GM21717 (cell line): ENCODE data around the gene ZBTB43.
"Not testable (repeated sequence)": the region's sequence is repeated elsewhere in the genome, so short reads cannot be mapped to it uniquely, and the experiment has no call there.

Experiments
- ATAC-seq: cut with Tn5 transposase; IDR thresholded peaks from one replicate; pipeline ENCODE4 v1.9.1; 2021; ENCODE audit warnings: mild to moderate bottlenecking, moderate library complexity; ENCODE audit not compliant: unreplicated experiment

ZBTB43 gene, protein sequence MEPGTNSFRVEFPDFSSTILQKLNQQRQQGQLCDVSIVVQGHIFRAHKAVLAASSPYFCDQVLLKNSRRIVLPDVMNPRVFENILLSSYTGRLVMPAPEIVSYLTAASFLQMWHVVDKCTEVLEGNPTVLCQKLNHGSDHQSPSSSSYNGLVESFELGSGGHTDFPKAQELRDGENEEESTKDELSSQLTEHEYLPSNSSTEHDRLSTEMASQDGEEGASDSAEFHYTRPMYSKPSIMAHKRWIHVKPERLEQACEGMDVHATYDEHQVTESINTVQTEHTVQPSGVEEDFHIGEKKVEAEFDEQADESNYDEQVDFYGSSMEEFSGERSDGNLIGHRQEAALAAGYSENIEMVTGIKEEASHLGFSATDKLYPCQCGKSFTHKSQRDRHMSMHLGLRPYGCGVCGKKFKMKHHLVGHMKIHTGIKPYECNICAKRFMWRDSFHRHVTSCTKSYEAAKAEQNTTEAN

DNA sequence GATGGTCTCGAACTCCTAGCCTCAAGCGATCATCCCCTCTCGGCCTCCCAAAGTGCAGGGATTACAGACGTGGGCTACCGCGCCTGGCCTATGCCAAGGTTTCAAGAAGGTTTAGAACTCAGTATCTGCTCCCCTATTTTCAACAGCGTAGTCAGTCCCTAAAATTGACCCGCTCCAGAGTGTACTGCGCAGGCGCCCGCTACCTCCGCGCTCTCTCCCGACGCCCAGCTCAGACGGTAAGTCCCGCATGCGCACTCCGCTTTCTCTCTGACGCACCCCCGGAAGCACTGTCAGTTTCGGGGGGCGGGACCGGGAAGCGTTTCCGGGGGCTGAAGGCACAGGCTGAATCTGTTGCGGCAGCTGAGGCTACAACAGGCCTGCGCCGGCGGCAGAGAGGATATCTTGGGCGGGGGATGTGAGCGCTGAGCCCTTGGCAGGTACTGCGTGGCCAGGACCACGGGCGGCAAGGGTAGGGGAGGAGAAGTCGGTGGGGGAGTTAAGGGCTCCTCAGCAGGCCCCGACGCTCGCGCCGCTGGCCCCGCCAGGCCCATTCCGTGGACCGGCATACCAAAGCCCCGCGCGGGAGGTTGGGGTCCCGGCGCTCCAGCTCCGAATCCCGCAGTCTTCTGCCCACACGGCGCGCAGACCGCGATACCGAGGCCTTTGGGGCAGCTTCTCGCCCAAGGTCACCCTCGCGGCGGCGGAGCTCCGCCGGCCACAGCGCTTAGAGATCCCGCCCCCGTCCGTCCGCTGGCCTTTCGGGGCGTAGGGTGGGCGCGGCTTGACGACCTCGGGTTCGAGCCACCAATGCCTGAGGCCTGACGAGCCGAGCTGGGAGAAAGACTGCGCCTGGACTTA lies at the start of gene ZBTB43:
ZBTB43 (plus strand) TSS at position 345 of the 858 bp plus-strand sequence. CDS start 27,470 bp downstream, outside the sequence.
- peak; percentile 73 for ATAC-seq

DNA sequence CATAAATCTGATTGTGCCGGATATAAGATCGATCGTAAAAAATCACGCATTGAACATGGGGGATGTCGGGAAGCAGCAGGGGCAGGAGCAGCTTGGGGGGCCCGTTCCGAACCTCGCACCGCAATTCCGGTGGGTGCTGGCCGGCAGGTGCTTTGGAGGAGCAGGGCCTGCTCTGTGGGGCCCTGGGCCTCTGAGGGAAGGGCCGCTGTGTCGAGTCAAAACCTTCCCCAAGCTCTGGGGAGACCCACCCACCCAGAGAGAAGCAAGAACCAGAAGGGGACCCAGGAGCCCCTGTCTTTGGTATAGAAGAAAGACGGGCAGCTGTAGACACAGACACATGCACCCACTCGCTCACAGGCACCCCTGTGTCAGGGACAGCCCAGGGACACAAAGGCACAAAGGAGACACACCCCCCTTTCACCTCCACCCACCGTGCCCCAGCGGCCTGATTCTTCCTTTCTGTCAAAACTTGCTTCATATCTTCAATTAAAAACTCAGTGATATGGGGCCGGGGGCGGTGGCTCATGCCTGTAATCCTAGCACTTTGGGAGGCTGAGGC lies 49.4 kb upstream of the ZBTB43 start:
- no peak for ATAC-seq

DNA sequence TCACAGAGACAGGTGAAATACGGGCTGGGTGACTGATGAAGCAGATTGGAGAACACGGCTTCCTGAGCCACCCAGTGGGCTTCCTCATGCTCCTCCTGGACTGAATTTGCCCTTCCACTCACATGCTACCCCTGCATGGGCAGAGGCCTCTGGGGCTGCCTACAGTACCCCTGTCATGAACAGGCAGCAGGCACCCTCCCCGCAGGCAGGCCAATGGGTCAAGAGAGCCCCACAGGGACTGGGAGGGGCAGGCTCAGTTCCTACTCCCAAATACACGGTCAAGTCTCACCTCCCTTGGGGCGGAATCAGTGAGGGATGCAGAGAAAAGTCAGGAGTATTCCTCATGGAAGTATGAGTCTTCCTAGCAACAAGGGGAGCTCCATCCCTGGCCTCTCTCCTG lies 48.6 kb upstream of the ZBTB43 start:
- no peak for ATAC-seq

DNA sequence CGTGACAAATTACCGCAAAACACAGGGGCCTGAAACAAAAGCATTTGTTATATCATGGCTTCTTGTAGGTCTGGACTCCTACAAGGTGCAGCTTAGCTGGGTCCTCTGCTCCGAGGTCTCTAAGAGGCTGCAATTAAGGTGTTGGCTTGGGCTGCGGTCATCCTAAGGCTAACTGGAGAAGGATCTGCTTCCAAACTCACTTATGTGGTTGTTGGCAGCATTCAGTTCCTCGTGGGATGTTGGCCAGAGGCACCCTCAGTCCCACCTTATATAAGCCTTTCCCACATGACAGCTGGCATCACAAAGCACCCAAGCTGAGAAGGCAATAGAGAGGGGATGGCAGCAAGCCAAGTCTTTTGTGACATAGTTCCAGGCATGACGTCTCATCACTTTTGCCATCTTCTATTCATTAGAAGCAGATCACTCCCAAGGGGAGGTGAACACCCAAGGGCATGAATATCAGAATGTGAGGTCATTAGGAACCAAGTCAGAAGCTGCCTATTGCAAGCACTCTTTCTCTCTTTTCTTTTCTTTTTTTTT lies 47.9 kb upstream of the ZBTB43 start:
- ATAC-seq = no peak

DNA sequence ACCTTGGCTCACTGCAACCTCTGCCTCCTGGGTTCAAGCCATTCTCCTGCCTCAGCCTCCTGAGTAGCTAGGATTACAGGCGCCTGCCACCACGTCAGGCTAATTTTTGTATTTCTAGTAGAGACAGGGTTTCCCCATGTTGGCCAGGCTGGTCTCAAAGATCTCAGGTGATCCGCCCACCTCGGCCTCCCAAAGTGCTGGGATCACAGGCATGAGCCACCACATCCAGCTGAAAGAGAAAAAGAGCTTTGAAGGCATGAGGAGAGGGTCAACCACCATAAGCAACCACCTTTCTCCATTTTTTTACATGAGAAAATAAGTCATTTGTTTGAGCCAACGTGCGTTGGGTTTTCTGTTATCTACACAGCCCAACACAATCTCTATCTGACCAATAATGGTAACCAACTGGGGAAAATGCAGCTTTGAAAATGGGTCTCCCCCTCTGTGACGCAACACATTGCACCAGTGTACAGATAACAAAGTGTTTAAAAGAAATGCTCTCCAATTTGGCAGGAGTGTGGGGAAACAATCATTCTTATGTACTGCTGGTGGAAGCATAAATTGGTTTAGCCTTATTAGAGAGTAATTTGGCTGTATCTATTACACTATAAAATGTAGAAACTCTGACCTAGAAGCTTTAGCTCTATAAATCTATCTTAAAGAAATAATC lies 45.8 kb upstream of the ZBTB43 start:
- ATAC-seq = no peak

DNA sequence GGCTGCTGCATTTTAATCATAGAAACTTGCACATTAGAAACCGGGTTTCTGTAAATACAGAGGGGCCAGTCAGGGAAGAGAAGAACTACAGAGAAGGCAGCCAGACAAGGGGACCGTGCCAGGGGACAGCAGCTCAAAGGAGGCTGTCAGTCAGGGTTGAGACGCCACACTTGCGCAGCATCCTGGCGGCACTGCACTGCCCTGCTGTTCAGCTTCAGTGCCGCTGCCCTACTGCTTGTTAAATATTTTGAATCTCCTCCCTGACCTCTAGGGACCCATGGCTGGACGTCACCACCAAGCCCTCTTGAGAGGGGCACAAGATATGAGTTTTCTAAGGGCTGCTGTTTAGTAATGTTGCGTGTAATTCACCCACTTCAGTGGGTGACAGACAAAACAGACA lies 43.6 kb upstream of the ZBTB43 start:
- ATAC-seq = no peak

DNA sequence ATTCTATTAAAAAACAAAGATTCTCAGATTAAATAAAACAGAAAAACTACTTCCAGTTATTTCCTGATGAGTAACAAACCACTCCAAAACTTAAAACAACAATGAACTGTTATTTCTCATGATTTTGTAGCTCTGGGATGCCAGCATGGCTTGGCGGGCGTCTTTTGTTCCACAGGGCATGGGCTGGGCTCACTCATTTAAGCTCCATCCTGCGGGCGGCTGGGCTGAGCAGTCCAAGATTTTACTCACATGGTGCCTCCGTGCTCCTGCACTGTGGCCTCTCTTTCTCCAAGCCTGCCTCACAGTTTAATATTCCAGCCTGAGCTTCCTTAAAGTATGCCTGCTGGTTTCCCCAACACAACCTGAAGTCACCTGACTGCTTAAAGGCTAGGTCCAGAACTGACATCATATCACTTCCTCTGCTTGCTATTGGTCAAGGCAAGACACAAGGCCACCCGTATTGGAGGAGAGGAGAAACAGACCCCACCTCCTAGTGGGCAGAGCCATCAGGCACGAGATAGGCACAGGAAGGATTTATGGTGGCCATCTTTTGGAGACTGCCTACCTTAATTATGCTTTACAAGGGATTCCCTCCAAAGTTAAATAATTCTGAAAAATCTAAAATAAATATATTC lies 41.6 kb upstream of the ZBTB43 start:
- no peak for ATAC-seq

DNA sequence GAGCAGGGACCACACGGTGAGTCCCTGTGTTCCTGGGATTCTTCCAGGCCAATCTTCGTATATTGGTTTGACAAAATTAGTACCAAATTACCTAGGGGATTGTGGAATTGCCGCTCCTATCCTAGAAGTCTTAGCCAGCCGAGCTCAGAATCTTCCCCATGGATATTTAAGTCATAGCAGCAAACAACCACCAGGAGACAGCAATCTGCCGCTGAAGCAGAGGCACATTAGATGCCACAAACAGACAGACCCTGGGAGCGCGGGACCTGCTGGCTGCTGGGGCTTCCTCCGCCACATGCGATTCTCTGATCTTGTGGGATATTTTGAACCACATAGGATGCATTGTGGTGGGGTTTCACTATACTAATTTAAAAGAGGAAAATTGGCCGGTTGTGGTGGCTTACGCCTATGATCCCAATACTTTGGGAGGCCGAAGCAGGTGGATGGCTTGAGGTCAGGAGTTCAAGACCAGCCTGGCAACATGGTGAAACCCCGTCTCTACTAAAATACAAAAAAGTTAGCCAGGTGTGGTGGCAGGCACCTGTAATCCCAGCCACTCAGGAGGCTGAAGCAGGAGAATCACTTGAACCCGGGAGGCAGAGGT lies 31.7 kb upstream of the ZBTB43 start:
- no peak for ATAC-seq

DNA sequence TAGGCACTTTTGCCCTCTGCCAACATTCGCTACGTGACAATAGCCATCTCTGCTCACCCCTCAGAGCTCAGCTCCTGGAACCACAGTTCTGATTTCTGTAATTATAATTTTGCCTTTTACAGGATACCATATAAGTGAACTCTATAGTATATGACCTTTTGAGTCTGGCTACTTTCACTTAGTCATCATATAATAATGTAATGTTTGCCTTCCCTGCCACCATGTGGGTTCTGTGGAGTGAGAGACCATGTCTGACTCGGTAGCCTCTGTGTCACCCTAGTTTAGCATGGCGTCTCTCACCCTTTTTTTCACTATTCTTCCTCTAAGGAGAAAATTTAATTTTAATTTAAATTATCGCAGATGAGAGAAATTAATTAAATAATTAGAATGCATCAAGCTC lies 28.9 kb upstream of the ZBTB43 start:
- no peak for ATAC-seq

DNA sequence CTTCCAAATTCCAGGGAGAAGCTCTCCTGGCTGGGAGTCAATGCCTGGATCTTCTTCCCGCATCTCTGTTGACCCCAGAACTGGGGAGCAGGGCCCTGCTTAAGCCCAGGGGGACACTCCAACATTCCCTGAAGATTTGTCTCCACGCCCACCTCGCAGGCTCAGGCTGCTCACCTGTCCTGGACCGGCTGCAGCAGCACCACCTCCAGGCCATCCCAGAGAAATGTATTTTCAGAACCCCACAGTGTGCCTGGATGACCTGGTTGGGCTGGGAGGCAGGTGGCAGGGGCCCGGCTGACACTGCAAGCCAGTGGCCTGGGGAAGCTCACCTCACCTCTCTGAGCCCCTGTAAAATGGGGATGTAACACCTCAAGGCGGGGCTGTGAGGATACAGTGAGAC lies 27.1 kb upstream of the ZBTB43 start:
- no peak for ATAC-seq

DNA sequence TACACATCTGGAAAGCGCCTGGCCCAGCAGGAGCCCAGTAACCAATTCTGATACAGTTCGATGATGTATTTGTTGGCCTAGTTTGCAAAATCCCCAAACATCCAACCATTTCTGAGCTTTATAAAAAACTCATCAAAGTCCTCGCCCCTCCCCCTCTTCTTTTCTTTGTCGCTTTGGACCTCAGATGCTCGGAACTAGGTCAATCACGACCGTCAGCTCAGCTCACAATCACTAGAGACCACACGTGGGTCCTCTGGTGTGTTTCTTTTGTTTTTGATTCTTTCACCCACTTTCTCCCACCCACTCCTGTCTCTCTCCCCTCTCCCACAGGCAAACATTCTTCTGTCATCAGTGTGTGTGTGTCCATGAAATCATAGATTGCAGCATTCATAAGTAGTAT lies 26.7 kb upstream of the ZBTB43 start:
- ATAC-seq = no peak

DNA sequence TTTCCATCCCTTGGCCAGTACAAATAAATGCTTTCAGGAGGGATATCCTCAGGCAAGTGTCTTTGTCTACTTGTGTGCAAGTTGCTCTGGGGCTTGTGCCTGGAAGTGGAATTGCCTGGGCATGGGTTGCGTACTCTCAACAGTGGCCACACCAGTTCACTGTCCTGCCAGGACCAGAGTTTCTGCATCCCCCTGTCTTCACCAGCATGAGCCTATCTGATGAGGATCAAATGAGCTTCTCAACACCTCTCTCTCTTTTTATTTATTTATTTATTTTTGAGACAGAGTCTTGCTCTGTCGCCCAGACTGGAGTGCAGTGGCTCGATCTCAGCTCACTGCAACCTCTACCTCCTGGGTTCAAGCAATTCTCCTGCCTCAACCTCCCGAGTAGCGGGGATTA lies 26.1 kb upstream of the ZBTB43 start:
- ATAC-seq = not testable (repeated sequence)

DNA sequence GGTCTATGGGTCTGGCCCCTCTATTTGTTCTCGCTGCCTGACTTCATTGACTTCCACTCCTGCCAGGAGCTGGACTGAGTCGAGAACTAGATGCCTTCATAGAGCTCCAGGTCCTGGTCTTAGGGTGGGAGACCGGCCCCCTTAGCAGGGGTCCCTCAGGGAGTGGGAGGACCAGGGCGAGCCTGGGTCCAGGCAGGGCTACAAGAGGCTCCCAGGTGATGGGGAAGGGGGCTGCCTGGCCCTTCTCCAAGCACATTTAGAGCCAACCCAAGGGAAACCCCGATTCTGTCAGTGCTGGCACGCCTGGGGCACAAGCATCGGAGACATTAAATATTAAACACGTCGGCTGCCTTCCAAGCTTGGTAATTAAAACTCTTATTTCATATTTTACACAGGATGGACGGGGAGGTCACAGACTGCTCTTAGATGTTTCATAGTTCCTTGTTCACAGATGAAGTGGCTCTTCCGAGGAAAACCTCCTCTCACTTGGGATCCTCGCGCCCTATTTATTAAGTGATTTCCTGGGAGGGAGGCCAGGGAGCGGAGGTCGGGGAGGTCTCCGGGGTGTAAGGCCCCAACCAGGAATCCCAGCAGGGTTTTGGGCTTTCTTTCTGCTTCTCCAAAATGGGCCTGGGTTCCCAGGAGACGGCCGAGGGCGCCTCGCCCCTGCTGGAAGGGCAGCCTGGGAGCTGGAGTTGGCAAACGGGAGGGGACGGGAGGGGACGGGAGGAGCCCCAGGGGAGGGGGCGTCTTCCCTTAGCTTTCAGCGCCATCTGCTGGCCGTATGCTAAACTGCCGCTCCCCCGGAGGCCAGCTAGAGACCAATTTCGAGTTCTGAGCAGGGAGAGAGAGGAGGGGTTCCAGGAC lies 23.4 kb upstream of the ZBTB43 start:
- no peak for ATAC-seq

DNA sequence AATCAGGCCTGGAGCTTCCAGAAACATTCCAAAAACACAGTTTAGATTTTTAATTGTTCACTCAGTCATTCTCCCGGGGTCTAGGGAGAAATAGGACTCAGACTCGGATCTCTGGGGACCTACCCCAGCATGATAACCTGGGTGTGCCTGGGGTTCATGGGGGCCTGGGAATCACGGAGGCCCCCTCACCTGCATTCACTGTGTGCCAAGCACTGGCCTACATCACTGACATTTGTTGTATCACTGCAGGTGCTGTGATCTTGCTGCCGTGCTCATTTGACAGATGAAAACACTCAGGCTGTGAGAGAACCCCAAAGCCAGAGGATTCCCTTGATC lies 22.8 kb upstream of the ZBTB43 start:
- ATAC-seq = no peak

DNA sequence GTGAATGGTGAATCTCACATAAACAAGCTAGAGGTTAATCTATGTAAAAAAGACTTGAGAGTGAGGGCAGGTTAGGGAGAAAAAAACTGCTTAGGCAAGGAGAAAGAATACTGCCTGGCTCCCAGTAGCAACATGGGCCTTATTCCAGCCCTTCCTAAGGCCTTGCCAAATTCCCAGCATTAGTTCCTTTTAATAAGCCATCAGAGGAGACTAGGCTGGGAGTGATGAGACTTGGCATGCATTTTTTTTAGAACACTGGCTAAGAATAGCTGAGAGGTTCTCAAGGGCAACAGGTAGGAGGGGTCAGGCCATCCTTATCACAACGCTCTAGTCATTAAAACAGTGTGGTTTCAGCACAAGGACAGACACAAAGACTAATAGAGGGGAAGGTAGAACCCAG lies 20.9 kb upstream of the ZBTB43 start:
- no peak for ATAC-seq

DNA sequence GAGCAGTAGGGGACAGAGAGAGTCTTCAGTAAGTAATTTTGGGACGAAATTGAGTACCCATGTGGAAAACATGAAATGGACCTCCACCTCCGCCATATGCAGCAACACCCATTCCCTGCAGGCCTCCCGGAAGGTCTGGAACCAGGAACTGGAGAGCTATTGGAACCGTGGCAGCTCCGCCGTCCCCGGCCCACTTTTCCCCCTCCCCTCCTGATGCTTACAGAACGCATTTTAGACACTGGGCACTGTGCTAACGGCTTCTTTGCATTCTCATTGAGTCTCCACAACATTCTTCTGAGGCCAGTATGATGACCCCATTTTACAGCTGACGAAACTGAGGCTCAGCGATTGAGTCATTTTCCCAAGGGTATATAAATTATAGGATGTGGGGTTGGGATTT lies 20.4 kb upstream of the ZBTB43 start:
- ATAC-seq = no peak

DNA sequence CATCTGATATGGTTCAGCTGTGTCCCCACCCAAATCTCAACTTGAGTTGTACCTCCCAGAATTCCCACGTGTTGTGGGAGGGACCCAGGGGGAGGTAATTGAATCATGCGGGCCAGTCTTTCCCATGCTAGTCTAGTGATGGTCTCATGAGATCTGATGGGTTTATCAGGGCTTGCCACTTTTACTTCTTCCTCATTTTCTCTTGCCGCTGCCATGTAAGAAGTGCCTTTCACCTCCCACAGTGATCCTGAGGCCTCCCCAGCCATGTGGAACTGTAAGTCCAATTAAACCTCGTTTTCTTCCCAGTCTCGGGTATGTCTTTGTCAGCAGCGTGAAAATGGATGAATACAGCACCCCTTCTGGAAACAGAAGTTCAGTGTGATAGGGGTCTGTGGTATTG lies 20.0 kb upstream of the ZBTB43 start:
- not testable (repeated sequence) for ATAC-seq

DNA sequence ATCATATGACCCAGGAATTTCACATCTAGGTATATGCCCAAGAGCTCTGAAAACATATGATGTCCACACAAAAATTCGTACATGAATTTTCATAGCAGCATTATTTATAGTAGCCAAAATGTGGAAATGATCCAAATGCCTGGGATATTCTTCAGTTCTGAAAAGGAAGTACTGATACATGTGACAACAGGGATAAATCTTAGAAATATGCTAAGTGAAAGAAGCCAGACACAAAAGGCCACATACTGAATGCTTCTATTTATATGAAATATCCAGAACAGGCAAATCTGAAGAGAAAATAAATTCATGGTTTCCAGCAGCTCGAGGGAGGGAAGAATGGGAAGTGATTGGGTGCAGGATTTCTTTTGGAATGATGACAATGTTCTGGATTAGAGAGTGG lies 16.8 kb upstream of the ZBTB43 start:
- no peak for ATAC-seq
